Measurements from ENCODE around the gene NCOA7. TPM values are rescaled to one million over a fixed set of nuclear protein-coding genes. Genes with fewer than 3 reads are reported as not detected.

Gene NCOA7
- total RNA-seq, 1 experiment from 2014 or later = 13.8 TPM

DNA sequence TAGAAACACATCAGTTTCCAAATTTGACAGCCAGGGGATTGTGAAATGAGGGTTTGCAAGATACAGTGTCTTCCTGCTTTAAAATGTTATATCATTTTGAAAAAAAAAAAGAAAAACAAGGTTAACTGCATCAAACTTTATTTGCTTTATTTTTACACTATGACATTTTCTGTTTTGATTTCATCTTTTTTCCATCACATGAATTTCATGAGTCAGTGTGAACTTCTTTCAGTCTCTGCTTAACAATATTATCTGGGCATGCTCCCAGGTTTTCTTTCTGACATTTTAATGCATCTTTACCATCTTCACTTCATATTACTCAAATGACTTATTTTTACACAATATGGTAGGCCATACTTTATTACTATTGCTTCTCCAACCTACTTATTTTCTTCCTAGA is 1.9 kb downstream of the NCOA7 start:
- H3K4me3 ChIP-seq (replicated peaks in 1 of 2; ENCODE audit: low read depth in 1 of 2, low read length in 2 of 2) = no peak overlapping the region
- no TSS peak for BruUV-seq (replicated peaks)
- peaks cover 23 to 29% of the 10 kb centered on the region in 2 experiments for H3K4me1 ChIP-seq (ENCODE audit: control insufficient read depth in 1 of 2, insufficient read depth in 2 of 2, low read length in 2 of 2)
- no peak for ATAC-seq
- intact Hi-C loops (cut with micrococcal nuclease) = no loop called here
- no peaks in the 10 kb centered on the region for H4K20me1 ChIP-seq (ENCODE audit: insufficient read depth)
- no peaks in the 10 kb centered on the region for H3K79me2 ChIP-seq (ENCODE audit: insufficient read depth, low read length)
- RAD21 ChIA-PET (ENCODE audit: low non-redundant PET in 1 of 2, low total read pairs in 2 of 2, uncharacterized antibody in 2 of 2, unreplicated experiment in 2 of 2) = no interaction called here
- no peak overlapping the region for H3K27ac ChIP-seq (ENCODE audit: low read depth, low read length)
- POLR2A ChIA-PET = no interaction called here
- no peaks in the 10 kb centered on the region for H3K9me3 ChIP-seq (ENCODE audit: control insufficient read depth in 1 of 2, insufficient read depth in 1 of 2, low read depth in 1 of 2, low read length in 2 of 2)
- no peaks in the 10 kb centered on the region for H3K27me3 ChIP-seq (ENCODE audit: insufficient read depth, low read length)
- no peak overlapping the region for H3K4me2 ChIP-seq (ENCODE audit: low read length)
- no peaks in the 10 kb centered on the region for H3K9me2 ChIP-seq (ENCODE audit: insufficient read depth)
- CTCF ChIA-PET = interaction anchor here (1.1 kb wide), 1 partner anchor 15 kb away, joined by 3 read pairs; no protein-coding TSS in a partner anchor
- no peak for DNase-seq (ENCODE audit: low read depth, low spot score)
- no peak overlapping the region for H2AFZ ChIP-seq (ENCODE audit: low read depth, low read length, poor library complexity, severe bottlenecking)
- H3K9ac ChIP-seq (ENCODE audit: low read length) = no peak overlapping the region
- no peak for TF ChIP-seq POLR2AphosphoS5 (IDR thresholded peaks at IDR 0.05; ENCODE audit: low read depth, low read length)
- no peak for TF ChIP-seq SRF (IDR thresholded peaks at IDR 0.05; ENCODE audit: low read depth)
- no peak for TF ChIP-seq ZNF274 (IDR thresholded peaks at IDR 0.05; ENCODE audit: low read depth, low read length)
- TF ChIP-seq, protein P1, sequence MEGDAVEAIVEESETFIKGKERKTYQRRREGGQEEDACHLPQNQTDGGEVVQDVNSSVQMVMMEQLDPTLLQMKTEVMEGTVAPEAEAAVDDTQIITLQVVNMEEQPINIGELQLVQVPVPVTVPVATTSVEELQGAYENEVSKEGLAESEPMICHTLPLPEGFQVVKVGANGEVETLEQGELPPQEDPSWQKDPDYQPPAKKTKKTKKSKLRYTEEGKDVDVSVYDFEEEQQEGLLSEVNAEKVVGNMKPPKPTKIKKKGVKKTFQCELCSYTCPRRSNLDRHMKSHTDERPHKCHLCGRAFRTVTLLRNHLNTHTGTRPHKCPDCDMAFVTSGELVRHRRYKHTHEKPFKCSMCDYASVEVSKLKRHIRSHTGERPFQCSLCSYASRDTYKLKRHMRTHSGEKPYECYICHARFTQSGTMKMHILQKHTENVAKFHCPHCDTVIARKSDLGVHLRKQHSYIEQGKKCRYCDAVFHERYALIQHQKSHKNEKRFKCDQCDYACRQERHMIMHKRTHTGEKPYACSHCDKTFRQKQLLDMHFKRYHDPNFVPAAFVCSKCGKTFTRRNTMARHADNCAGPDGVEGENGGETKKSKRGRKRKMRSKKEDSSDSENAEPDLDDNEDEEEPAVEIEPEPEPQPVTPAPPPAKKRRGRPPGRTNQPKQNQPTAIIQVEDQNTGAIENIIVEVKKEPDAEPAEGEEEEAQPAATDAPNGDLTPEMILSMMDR (IDR thresholded peaks at IDR 0.05 in 2 of 3, conservative IDR thresholded peaks at IDR 0.05 in 1 of 3; ENCODE audit: borderline replicate concordance in 1 of 3, insufficient read depth in 1 of 3, low read depth in 2 of 3, low read length in 2 of 3) = no peak
- TF ChIP-seq FOSL1 (IDR thresholded peaks at IDR 0.05; ENCODE audit: low read depth) = no peak
- TF ChIP-seq, protein P2, sequence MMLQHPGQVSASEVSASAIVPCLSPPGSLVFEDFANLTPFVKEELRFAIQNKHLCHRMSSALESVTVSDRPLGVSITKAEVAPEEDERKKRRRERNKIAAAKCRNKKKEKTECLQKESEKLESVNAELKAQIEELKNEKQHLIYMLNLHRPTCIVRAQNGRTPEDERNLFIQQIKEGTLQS (IDR thresholded peaks at IDR 0.05) = no peak
- TF ChIP-seq, protein P3, sequence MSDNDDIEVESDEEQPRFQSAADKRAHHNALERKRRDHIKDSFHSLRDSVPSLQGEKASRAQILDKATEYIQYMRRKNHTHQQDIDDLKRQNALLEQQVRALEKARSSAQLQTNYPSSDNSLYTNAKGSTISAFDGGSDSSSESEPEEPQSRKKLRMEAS (IDR thresholded peaks at IDR 0.05) = no peak
- no peak for TF ChIP-seq YY1 (IDR thresholded peaks at IDR 0.05; ENCODE audit: extremely low read depth, insufficient replicate concordance, low read depth, low read length)
- TF ChIP-seq EGR1 (IDR thresholded peaks at IDR 0.05; ENCODE audit: low read depth) = no peak
- TF ChIP-seq POLR2A (IDR thresholded peaks at IDR 0.05; ENCODE audit: borderline replicate concordance, extremely low read depth, insufficient read depth, insufficient read length) = no peak
- TF ChIP-seq EZH2phosphoT487 (IDR thresholded peaks at IDR 0.05; ENCODE audit: borderline replicate concordance) = no peak
- no peak for TF ChIP-seq ZFX (IDR thresholded peaks at IDR 0.05)
- no peak for TF ChIP-seq CBX3 (IDR thresholded peaks at IDR 0.05; ENCODE audit: low read depth)
- TF ChIP-seq TCF7L2 (IDR thresholded peaks at IDR 0.05; ENCODE audit: borderline replicate concordance, extremely low read depth, insufficient read depth, insufficient read length) = no peak
- H3K36me3 ChIP-seq (ENCODE audit: control insufficient read depth in 1 of 2, insufficient read depth in 2 of 2, low read length in 2 of 2) = no peaks in the 10 kb centered on the region
